Inflammatory macrophage treated with lipopolysaccharide for 1 hour (primary cell): ENCODE results near the gene SHISA6.

Experiments
- DNase-seq, 2 donors: peaks; one replicate each; pipeline ENCODE4 v3.0.0-alpha.2; 2020 to 2022

SHISA6 gene

GRCh38 chr17:11240841-11241610, at the start of gene SHISA6:
Gene SHISA6 (plus strand): TSS chr17:11241213.
- DNase-seq, result no peak

GRCh38 chr17:11195801-11196200, 45.2 kb upstream of the SHISA6 start:
- DNase-seq, result no peak

GRCh38 chr17:11204991-11205390, 36.0 kb upstream of the SHISA6 start:
- DNase-seq, result no peak

- no peak for DNase-seq
These were observed 35.4 kb upstream of the SHISA6 start for GRCh38 chr17:11205659-11206058.

- DNase-seq, result no peak
These were observed 31.1 kb upstream of the SHISA6 start for GRCh38 chr17:11209906-11210305.

GRCh38 chr17:11212792-11213191, 28.2 kb upstream of the SHISA6 start:
- no peak for DNase-seq

GRCh38 chr17:11216976-11217375, 24.0 kb upstream of the SHISA6 start:
- no peak for DNase-seq

GRCh38 chr17:11221196-11221595, 19.8 kb upstream of the SHISA6 start:
- no peak for DNase-seq

GRCh38 chr17:11221721-11222120, 19.3 kb upstream of the SHISA6 start:
- no peak for DNase-seq

GRCh38 chr17:11238705-11239104, 2.3 kb upstream of the SHISA6 start:
- no peak for DNase-seq

GRCh38 chr17:11239379-11239970, 1.5 kb upstream of the SHISA6 start:
- no peak for DNase-seq

- DNase-seq, result no peak
These were observed 772 bp upstream of the SHISA6 start for GRCh38 chr17:11240041-11240840.

GRCh38 chr17:11241611-11242226, 706 bp downstream of the SHISA6 start:
- DNase-seq, result no peak

- no peak for DNase-seq
These were observed 1.4 kb downstream of the SHISA6 start for GRCh38 chr17:11242411-11242810.

- no peak for DNase-seq
These were observed 3.8 kb downstream of the SHISA6 start for GRCh38 chr17:11244776-11245175.

- no peak for DNase-seq
These were observed 4.2 kb downstream of the SHISA6 start for GRCh38 chr17:11245187-11245586.

- DNase-seq, result no peak
These were observed 4.8 kb downstream of the SHISA6 start for GRCh38 chr17:11245791-11246190.

GRCh38 chr17:11250161-11250560, 9.1 kb downstream of the SHISA6 start:
- no peak for DNase-seq

GRCh38 chr17:11251561-11252107, 10.6 kb downstream of the SHISA6 start:
- no peak for DNase-seq

GRCh38 chr17:11252146-11252545, 11.1 kb downstream of the SHISA6 start:
- no peak for DNase-seq

- no peak for DNase-seq
These were observed 15.9 kb downstream of the SHISA6 start for GRCh38 chr17:11256877-11257276.

- DNase-seq, result peak; percentile 6 to 12
These were observed 23.3 kb downstream of the SHISA6 start for GRCh38 chr17:11264183-11264871.
